D721Med (cell line): ENCODE results near the gene CDH26.
A peak's percentile ranks its signal among the peaks of the same experiment; 100 is the strongest.

ENCODE experiments used
- DNase-seq: peaks from one replicate; pipeline ENCODE4 v3.0.0; 2011; ENCODE audit warnings: low spot score; ENCODE audit not compliant: insufficient read length
- FAIRE-seq: peaks from 2 replicates; lab custom pipeline; 2011; peaks lifted over from hg19 to GRCh38; lab: Jason Lieb, UNC
- TF ChIP-seq, protein P1 (sequence below): IDR thresholded peaks from 2 replicates; pipeline ENCODE4 v1.5.1; 2012; ENCODE audit warnings: mild to moderate bottlenecking, control low read depth; ENCODE audit not compliant: insufficient read depth; ENCODE audit errors: missing control alignments

CDH26 gene

DNA sequence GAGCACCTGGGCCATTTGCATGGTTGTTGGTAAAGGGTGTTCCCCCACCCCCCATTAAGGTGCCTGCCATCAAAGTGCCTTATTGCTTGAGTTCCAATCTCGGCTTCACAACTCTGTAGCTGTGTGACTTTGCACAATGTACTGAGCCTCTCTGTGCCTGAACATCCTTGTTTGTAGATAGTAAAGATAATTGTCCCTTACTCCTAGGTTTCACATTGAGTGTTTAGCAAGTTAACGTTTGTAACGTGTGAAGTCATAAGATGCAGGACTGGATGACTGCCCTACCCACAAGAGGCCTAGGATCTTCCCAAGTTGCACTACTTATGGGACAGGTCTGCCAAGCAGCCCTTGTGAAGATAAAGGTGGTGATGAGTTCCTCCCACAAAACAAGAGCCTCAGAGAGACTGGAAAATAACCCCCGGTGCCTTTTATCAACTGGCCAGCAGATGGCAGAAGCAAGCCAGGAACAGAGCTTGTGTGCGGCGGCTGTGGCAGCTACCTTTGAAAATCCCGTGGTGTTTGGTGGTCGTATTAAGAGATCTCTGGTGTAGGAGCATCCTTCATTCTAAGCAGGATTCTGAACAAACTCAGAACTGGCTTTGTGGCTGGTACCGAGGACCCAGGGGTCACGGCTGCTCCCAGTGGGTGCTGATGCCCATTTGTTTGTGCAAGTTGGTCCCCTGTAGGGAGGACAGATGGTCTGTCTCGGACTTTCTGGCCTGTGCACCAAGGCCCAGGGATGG, 99.1 kb downstream of the CDH26 start:
- DNase-seq (peak; percentile 61), FAIRE-seq (no peak)
- TF ChIP-seq, protein P1, sequence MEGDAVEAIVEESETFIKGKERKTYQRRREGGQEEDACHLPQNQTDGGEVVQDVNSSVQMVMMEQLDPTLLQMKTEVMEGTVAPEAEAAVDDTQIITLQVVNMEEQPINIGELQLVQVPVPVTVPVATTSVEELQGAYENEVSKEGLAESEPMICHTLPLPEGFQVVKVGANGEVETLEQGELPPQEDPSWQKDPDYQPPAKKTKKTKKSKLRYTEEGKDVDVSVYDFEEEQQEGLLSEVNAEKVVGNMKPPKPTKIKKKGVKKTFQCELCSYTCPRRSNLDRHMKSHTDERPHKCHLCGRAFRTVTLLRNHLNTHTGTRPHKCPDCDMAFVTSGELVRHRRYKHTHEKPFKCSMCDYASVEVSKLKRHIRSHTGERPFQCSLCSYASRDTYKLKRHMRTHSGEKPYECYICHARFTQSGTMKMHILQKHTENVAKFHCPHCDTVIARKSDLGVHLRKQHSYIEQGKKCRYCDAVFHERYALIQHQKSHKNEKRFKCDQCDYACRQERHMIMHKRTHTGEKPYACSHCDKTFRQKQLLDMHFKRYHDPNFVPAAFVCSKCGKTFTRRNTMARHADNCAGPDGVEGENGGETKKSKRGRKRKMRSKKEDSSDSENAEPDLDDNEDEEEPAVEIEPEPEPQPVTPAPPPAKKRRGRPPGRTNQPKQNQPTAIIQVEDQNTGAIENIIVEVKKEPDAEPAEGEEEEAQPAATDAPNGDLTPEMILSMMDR, result peak; percentile 90

DNA sequence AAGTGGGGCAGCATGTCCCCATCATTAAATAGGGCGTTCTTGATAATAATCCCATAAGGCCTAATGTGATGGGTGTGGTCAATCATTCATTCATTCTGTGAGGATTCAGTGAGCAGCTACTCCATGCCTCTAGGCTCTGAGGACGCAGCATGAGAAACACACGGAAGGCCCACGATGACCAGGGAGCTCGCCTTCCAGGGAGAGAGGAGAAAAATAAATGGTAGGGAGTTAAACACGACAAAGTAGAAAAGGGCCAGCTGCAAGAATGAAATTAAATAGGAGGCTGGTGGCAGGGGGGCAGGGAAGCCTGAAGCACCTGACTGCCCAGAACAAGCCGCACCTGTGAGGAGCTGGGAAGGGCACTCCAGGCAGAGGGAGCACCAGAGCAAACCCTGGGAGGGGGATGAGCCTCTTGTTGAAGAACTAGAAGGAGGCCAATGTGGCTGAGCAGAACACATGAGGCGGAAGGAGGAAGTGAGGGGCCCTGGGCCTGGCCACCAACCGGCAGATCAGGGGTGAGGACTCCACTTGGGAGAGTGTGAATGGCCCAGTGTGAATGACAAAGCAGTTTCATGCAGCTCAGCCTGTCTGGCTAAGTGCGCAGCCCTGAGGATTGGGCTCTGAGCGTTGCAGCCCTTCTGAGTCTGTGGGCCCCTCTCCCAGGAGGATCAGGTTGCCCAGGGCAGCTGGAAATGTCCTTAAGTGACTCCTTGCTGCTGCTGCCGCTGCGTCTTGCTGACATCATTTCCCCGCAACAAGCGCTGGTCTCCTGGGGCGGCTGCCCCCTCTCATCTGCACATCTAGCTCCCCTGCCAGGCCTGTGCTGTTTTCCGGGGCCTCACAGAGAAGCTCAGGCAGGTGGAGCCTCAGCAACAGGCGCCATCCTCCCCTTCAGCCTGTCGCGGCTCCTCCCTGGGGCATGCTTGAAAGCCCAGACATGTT, 99.9 kb downstream of the CDH26 start:
- FAIRE-seq, result no peak
- TF ChIP-seq, protein P1, result no peak
- DNase-seq, result no peak

DNA sequence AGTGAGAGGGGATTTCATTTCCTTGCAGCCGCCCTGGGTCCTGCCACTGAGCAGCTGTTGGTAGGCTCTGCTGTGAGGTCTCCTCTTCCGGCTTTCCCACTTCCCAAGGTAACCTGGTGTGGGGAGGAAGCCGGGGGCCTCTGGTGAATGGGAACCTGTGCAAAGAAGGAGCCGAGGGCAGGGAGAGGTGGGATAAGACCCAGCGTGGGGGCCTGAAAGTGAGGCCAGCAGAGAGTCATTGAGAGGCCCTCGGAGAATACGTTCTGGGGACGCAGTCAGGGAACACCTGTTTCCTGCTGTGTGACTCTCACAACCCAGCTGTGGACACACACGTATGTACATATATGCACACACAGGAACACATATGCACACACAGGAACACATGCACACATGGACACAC, 100.7 kb downstream of the CDH26 start:
- DNase-seq, result no peak
- TF ChIP-seq, protein P1, result no peak
- no peak for FAIRE-seq

DNA sequence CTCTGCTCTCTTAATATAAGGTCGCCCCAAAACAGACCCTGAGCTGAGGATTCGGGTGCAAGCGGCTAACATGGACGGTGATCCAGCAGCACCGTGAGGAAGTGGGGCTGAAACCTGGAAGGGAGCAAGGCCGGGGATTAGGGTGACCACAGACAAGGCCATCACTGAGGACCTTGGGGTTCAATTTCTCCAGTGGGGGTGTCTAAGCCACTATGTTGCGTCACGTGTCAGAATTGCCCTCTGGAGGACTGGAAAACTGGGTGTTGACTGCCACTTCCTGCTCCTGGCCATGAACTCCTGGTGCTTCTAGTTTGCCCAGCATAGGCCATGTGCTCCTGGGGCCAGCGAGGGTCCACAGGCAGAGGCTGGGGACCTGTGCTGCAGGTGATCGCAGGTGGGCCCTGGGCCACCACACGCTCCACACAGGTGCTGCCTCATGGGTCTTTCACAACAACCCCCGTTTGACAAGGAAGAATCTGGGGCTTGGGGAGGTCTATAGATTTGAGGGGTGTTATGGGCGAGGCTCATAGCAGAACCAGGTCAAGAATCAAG, 101.9 kb downstream of the CDH26 start:
- DNase-seq (no peak), FAIRE-seq (no peak)
- TF ChIP-seq, protein P1, result no peak

DNA sequence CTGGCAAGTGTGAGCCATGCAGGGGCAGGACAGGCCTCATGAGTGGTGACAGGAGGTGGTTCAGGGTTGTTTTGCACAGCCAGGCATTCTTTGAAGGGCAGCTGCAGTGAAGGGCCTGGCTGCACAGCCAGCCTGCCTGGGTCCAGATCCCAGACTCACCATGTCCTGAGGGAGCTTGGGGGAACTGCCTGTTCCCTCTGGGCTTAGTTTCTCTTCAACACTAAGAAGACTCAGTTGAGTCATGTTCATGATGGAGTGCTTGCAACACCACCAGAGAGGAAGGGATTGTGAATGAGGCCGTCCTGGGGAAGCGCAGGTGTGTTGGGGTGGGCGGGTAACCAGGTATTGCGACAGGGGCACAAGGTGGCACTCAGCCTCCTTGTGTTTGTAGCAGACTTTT, 102.4 kb downstream of the CDH26 start:
- DNase-seq (no peak), FAIRE-seq (no peak)
- TF ChIP-seq, protein P1, result no peak

DNA sequence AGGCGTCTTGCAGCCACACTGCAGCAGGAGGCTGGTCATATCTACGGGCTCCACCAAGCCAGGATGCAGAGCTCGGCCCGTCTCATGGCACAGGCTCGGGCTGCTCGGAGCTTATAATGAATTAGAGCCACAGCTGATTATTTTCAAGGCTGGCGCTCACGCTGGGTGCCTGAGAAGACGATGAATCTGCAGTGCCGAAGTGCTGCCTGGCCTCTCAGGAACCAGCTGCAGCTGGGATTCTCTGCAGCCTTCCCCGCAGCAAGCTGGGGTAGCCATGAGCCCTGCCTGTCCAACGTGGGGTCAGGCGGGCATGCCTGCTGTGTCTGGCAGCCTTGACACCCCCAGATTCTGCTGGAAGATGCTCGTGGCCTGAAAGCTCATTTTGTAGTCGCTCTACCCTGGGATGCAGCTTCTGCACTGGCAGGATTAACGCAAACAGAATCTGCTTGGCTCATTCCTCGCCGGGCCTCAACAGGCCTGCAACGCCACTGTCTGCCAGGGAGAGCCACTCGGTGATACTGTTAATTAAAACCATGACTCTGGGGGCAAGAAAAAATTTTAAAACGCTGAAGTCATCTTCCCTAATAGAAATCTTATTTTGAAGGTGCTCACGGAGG, 104.3 kb downstream of the CDH26 start:
- TF ChIP-seq, protein P1, result no peak
- FAIRE-seq (no peak), DNase-seq (no peak)
